Heart left ventricle (tissue), 16 donors: ENCODE data around the gene PDE9A. TPM values are rescaled to one million over a fixed set of nuclear protein-coding genes. Genes with fewer than 3 reads are reported as not detected.

Experiments
- ATAC-seq, 4 donors: fragments of 200-7000 bp; cut with Tn5 transposase; one replicate each; pipeline ENCODE4 v1.9.1; 2020 to 2022; ENCODE audit warnings: moderate library complexity in 4 of 4, mild to moderate bottlenecking in 3 of 4, moderate number of reproducible peaks in 1 of 4
- DNase-seq, 5 donors: peaks; one replicate each; pipeline ENCODE4 v3.0.0-alpha.2; 2020
- H3K27ac ChIP-seq, 12 donors: fragments of 200-600 bp; sonication (generic) in 4 of 12; one replicate each; pipeline versions ENCODE4 v1.5.0 to v1.8.0; 2016 to 2022; ENCODE audit warnings: mild to moderate bottlenecking in 2 of 12
- H3K27me3 ChIP-seq, 9 donors: fragments of 200-600 bp; sonication (generic) in 2 of 9; one replicate each; pipeline versions ENCODE4 v1.5.1 to v1.8.0; 2016 to 2022; ENCODE audit warnings: mild to moderate bottlenecking in 3 of 9
- H3K36me3 ChIP-seq, 9 donors: fragments of 200-600 bp; sonication (generic) in 2 of 9; one replicate each; pipeline versions ENCODE4 v1.5.0 to v1.8.0; 2018 to 2022; ENCODE audit warnings: mild to moderate bottlenecking in 2 of 9
- H3K4me1 ChIP-seq, 12 donors: fragments of 200-600 bp; sonication (generic) in 4 of 12; one replicate each; pipeline versions ENCODE4 v1.5.0 to v1.8.0; 2016 to 2022; ENCODE audit warnings: mild to moderate bottlenecking in 3 of 12
- H3K4me3 ChIP-seq, 12 donors: fragments of 200-600 bp; sonication (generic) in 4 of 12; one replicate each; pipeline versions ENCODE4 v1.5.0 to v1.8.0; 2017 to 2022; ENCODE audit warnings: mild to moderate bottlenecking in 9 of 12, moderate library complexity in 4 of 12
- H3K9me3 ChIP-seq, 12 donors: fragments of 200-600 bp; sonication (generic) in 4 of 12; one replicate each; pipeline versions ENCODE4 v1.5.0 to v1.8.0; 2016 to 2022; ENCODE audit warnings: mild to moderate bottlenecking in 1 of 12
- POLR2A ChIP-seq, 2 donors: fragments of 450-650 bp; IDR thresholded peaks; one replicate each; pipeline ENCODE4 v1.6.1; 2017; ENCODE audit warnings: antibody characterized with exemption in 2 of 2, mild to moderate bottlenecking in 2 of 2, moderate library complexity in 2 of 2
- WGBS, 4 donors: extraction: QIAGEN DNeasy Blood & Tissue Kit in 2 of 4; methylation state at CpG; one replicate each; pipeline versions ENCODE4 v1.1.5 to v1.1.7; 2013 to 2018; 5-methylcytosine and 5-hydroxymethylcytosine counted together
- intact Hi-C, 10 donors: fragments of 100-400 bp; cut with DNase I; formaldehyde crosslinking; loops; one replicate each; pipeline versions ENCODE4 v1.11.1 to v1.14.2; 2022
- polyA plus RNA-seq, 2 donors: library from polyadenylated mRNA; stranded (reverse); fragments of 200-250 nt; gene quantifications; one replicate each; pipeline ENCODE4 v1.2.3, GENCODE V29; 2013
- total RNA-seq, 9 donors: library from RNA; depleted of rRNA in 2 of 9; stranded (reverse); fragments of >200 nt in 2 of 9; fragmentation: NEBNext Ultra II Directional in 3 of 9; extraction: Animal tissue kit (Norgen Biotek cat#: 25700) in 3 of 9; gene quantifications; one replicate each; pipeline versions ENCODE4 v1.1.0 to v1.2.4, GENCODE V29; 2016 to 2023
- TF ChIP-seq, protein P1 (sequence below), 12 donors: fragments of 200-600 bp; sonication (generic) in 4 of 12; IDR thresholded peaks; one replicate each; pipeline versions ENCODE4 v1.5.0 to v1.8.0; 2018 to 2022; ENCODE audit warnings: antibody characterized with exemption in 12 of 12, mild to moderate bottlenecking in 5 of 12
- donor health status: ischemic (EF 13 %, LVEDD 7.1; RV severe dilation, severe dysfunction).
- donor health status: healthy with polysubstance abuse.
- donor health status: DM: no; HTN: yes; CAD: no.
- donor health status: DM: no; HTN: no; CAD: no.
- donor health status: ischemic (EF 25% LVEDD 6.9; RV normal size, moderate dysfunction).
- donor health status: ischemic (EF 25% LVEDD 5.7; RV mildly dilated, moderate dysfunction).
- donor health status: healthy.
- donor health status: DM: yes; HTN: yes; CAD: no.
- donor health status: ischemic (EF 35%, LVEDD 5.7; RV mildly dilated, moderate dysfunction).
- donor health status: nonischemic (EF 11% LVEDD 7.7; RV severe dilation, severe dysfunction).
- donor health status: DM: yes; HTN: yes; CAD: no.
- donor health status: PGD.
- donor health status: ischemic (EF 29% LVEDD 5.4; RV normal size, mild dysfunction).
- donor health status: nonischemic (EF 23%, LVEDD 6.1; RV moderate dilation, normal function).

PDE9A gene
- total and polyA plus RNA-seq, 11 donors = 1.5 to 4.0 (median 3.1) TPM

DNA sequence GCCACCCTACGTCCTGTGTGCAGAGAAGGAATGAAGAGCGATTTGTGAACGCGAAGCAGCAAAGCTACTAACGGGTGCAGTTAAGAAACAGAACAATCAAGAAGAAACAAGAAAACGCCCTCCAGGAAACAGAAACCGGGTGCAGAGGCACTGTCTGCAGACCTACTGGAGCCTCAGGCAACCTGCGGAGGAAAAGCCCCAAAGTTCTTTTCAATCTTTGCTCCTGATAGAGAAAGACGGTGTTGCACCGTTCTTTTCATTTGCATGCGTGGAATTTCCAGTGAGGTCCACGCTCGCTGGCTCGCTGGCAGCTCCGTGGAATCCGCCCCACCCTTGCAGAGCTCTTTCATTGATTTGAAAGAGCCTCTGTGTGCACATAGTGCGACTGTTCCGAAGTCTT lies 37.0 kb upstream of the PDE9A start:
- H3K9me3 ChIP-seq = peaks cover 0 to 17% (median 5%) of the 10 kb centered on the region in 12 donors
- peaks cover 0 to 8% (median 0%) of the 10 kb centered on the region in 12 donors for H3K4me1 ChIP-seq
- H3K27me3 ChIP-seq = peaks cover 18 to 52% (median 32%) of the 10 kb centered on the region in 9 donors
- DNase-seq = no peak
- 26 to 40% (median 35%) methylated on average over 18 of the region's 18 CpGs for WGBS, 4 donors
- ATAC-seq = no peak
- H3K36me3 ChIP-seq = no peaks in the 10 kb centered on the region
- intact Hi-C loops = no loop called here
- TF ChIP-seq, protein P1, sequence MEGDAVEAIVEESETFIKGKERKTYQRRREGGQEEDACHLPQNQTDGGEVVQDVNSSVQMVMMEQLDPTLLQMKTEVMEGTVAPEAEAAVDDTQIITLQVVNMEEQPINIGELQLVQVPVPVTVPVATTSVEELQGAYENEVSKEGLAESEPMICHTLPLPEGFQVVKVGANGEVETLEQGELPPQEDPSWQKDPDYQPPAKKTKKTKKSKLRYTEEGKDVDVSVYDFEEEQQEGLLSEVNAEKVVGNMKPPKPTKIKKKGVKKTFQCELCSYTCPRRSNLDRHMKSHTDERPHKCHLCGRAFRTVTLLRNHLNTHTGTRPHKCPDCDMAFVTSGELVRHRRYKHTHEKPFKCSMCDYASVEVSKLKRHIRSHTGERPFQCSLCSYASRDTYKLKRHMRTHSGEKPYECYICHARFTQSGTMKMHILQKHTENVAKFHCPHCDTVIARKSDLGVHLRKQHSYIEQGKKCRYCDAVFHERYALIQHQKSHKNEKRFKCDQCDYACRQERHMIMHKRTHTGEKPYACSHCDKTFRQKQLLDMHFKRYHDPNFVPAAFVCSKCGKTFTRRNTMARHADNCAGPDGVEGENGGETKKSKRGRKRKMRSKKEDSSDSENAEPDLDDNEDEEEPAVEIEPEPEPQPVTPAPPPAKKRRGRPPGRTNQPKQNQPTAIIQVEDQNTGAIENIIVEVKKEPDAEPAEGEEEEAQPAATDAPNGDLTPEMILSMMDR (IDR thresholded peaks at IDR 0.05) = no peak
- TF ChIP-seq POLR2A (IDR thresholded peaks at IDR 0.05) = no peak
- H3K27ac ChIP-seq = no peak overlapping the region
- H3K4me3 ChIP-seq = peak overlapping the region in 4 of 12 donors; percentile 5 to 29 (median 12)

DNA sequence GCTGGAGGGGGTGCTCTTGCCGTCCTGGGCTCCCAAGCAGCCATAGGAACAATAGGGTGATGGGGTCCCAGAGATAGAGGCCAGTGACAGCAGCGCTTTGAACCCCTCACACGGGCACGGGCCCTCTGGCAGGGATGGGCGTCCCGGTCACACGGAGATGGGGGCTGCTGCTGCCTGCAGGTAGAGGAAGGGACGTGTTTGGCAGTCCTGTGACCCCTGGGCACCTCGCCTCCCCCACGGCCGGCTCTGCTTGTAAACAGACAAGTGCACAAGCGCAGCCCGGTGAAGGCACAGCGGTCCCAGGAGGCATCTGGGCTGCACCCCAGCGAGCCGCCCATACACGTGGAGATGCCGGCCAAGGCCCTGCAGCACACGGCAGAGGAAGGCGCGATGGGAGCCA lies 36.5 kb upstream of the PDE9A start:
- WGBS, 4 donors = 69 to 79% (median 76%) methylated on average over 9 to 21 of the region's 21 CpGs
- ATAC-seq (no peak), DNase-seq (no peak)
- no peak for TF ChIP-seq POLR2A (IDR thresholded peaks at IDR 0.05)
- TF ChIP-seq, protein P1 (IDR thresholded peaks at IDR 0.05) = no peak
- H3K9me3 ChIP-seq = peaks cover 0 to 12% (median 4%) of the 10 kb centered on the region in 12 donors
- H3K36me3 ChIP-seq = no peaks in the 10 kb centered on the region
- H3K27me3 ChIP-seq = peaks cover 18 to 55% (median 32%) of the 10 kb centered on the region in 9 donors
- peaks cover 0 to 8% (median 0%) of the 10 kb centered on the region in 12 donors for H3K4me1 ChIP-seq
- peak overlapping the region in 1 of 12 donors; percentile 29 for H3K4me3 ChIP-seq
- no peak overlapping the region for H3K27ac ChIP-seq
- intact Hi-C loops = no loop called here

DNA sequence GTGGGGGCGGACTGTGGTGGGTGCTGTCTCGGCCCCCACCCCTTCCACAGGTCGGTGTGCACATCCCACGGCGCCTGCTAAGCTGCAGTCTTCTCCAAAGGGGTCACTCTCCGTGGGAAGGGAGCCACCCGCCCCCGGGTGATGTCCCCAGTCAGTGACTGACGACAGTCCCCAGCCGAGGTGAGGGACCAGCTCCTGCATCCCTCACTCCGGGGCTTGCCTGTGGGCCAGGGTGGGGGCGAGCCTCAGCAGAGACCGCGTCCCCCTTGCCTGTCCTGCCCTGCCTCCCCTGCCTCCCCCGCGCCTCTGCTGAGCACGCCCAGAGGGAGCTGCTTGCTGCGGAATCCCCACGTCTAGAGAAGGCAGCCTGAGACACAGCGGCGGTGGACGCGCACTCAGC lies 35.9 kb upstream of the PDE9A start:
- Histone ChIP-seq H3K36me3 (no peaks in the 10 kb centered on the region), H3K4me1 (peaks cover 0 to 8% (median 0%) of the 10 kb centered on the region in 12 donors), H3K9me3 (peaks cover 0 to 7% (median 0%) of the 10 kb centered on the region in 12 donors), H3K4me3 (no peak overlapping the region), H3K27me3 (peaks cover 18 to 59% (median 32%) of the 10 kb centered on the region in 9 donors), H3K27ac (no peak overlapping the region)
- intact Hi-C loops = no loop called here
- DNase-seq (no peak), ATAC-seq (no peak)
- TF ChIP-seq, protein P1 (IDR thresholded peaks at IDR 0.05) = no peak
- no peak for TF ChIP-seq POLR2A (IDR thresholded peaks at IDR 0.05)
- WGBS, 4 donors = 55 to 64% (median 59%) methylated on average over 9 to 23 of the region's 23 CpGs

DNA sequence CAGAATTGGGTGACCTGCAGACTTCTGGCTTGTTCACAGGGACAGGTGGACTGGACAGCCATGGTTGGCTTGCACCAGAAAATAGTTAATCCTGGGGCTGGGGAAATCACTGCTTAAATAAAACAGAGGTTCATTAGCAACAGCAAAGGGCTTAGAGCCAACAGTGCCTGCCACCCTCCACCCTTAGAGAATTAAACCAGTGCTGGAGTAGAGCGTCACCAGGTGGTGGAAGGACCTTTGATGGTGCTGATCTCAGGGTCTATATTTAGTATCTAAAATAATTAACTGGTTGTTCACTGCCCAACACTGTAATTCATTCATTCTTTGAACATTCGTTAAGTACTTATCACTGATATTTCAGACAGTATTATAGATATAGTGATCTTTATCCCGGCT lies 34.7 kb upstream of the PDE9A start:
- no peak for TF ChIP-seq POLR2A (IDR thresholded peaks at IDR 0.05)
- TF ChIP-seq, protein P1 (IDR thresholded peaks at IDR 0.05) = no peak
- Histone ChIP-seq H3K9me3 (no peaks in the 10 kb centered on the region), H3K27me3 (peaks cover 18 to 62% (median 35%) of the 10 kb centered on the region in 9 donors), H3K27ac (no peak overlapping the region), H3K36me3 (no peaks in the 10 kb centered on the region), H3K4me1 (peaks cover 0 to 8% (median 0%) of the 10 kb centered on the region in 12 donors), H3K4me3 (no peak overlapping the region)
- no peak for DNase-seq
- WGBS, 4 donors = 62 to 67% (median 65%) methylated on average over 3 of the region's 3 CpGs
- no peak for ATAC-seq
- intact Hi-C loops = no loop called here
